22Rv1 (cell line): ENCODE data around the gene PRIM1.

Experiments
- CTCF ChIP-seq: fragments of 450-650 bp; IDR thresholded peaks from 2 replicates; pipeline ENCODE4 v1.5.1; 2017; ENCODE audit warnings: mild to moderate bottlenecking
- ZFX ChIP-seq: fragments of 450-650 bp; IDR thresholded peaks from 2 replicates; pipeline ENCODE4 v1.6.1; 2017; ENCODE audit warnings: antibody characterized with exemption, borderline replicate concordance

- TF ChIP-seq CTCF (no peak), ZFX (no peak)
These were observed 26.6 kb upstream of the PRIM1 start for GRCh38 chr12:56778756-56779155.
